ENCODE measurements around the gene NDC80.

DNA sequence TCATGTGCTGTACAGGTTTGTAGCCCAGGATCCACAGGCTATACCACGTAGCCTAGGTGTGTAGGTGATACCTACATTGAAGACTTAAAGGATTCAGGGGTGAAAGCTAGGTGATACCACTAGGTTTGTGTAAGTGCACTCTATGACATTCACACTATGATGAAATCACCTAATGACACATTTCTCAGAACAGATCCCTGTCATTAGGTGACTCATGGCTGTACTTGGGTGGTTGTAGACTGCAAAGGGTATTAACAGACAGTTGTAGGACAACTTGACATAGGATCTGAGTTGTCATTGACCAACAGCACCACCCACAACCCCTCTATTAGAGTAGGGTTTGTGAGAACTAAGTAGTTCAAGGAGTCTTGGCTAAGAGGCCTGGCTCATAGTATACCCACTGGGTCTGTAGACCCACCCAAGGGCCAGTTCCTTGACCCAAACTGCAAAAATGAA, 56.5 kb downstream of the NDC80 start:
- TF ChIP-seq CTCF (conservative IDR thresholded peaks at IDR 0.05 in 1 of 2, IDR thresholded peaks at IDR 0.05 in 1 of 2; ENCODE audit: extremely low read depth in 1 of 2, insufficient read depth in 1 of 2, low read depth in 1 of 2, low read length in 2 of 2) (no peak), EZH2 (IDR thresholded peaks at IDR 0.05; ENCODE audit: borderline replicate concordance, low read length) (no peak)

Measured in mammary epithelial cell (primary cell).